ENCODE measurements around the gene TMPRSS11D.
A peak's percentile ranks its signal among the peaks of the same experiment; 100 is the strongest.

TMPRSS11D gene

GRCh38 chr4:67883902-67884301 lies at the start of gene TMPRSS11D:
TMPRSS11D (minus strand) TSS chr4:67884002; CDS start chr4:67883933, 69 bp downstream.
- DNase-seq (ENCODE audit: low read depth), result no peak

GRCh38 chr4:67933038-67933437 lies 49.2 kb upstream of the TMPRSS11D start:
- no peak for DNase-seq (ENCODE audit: low read depth)

DNA sequence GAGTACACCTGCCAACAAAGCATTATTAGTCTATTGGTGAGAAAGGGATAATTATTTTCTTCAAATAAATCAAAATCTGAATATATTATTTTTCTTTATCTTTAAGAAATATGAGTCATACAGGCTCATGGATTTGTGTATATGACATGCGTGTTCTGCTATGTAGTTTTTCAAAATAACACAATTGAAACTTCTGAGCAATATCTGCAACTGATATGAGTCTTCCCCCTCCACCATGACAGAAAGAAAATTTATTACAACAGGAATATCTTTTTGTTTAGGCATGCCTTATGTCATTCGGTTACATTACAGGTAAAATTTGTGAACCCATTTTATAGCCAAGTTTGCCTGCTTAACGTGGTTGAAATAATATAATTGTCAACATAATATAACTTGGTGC lies 47.5 kb upstream of the TMPRSS11D start:
- DNase-seq (ENCODE audit: low read depth), result no peak

DNA sequence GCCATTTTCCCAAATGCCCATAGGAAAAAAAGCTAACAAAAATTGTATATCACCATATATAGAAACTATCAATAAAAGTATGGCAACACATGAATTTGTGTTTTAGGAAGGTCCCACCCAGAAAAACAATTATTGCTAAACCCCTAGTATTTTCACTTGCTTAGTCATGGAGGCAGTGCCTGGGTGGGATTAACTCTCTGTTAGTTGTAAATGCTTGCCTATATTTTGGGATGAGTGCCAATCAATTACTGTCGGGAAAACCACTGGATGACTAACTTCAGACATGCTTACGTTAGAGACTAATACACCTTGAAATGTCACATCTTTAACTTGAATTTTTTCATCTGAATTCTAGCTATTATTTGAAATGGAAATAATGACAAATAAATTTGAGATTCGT lies 45.6 kb upstream of the TMPRSS11D start:
- peak; percentile 63 for DNase-seq (ENCODE audit: low read depth)

DNA sequence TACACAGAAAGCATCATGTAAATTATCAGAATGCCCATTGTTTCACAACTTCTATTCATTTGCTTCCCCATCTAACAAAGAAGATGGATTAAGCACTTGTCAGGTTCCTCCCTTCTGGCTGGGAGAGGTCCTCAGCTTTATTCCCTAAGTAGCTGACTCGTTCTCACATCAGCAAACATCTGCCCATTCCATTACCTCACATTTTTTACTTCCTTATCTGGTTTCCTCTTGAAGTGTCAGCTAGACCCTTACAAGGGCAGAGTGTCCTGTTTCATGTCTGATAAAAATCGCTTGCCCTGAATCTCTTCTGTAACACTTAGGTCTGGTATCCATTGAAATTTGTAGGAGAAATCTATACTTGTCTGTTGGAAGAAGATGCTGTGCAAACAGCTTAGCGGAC lies 44.7 kb upstream of the TMPRSS11D start:
- no peak for DNase-seq (ENCODE audit: low read depth)

GRCh38 chr4:67927251-67927650 lies 43.4 kb upstream of the TMPRSS11D start:
- no peak for DNase-seq (ENCODE audit: low read depth)

GRCh38 chr4:67926485-67926884 lies 42.7 kb upstream of the TMPRSS11D start:
- DNase-seq (ENCODE audit: low read depth), result no peak

DNA sequence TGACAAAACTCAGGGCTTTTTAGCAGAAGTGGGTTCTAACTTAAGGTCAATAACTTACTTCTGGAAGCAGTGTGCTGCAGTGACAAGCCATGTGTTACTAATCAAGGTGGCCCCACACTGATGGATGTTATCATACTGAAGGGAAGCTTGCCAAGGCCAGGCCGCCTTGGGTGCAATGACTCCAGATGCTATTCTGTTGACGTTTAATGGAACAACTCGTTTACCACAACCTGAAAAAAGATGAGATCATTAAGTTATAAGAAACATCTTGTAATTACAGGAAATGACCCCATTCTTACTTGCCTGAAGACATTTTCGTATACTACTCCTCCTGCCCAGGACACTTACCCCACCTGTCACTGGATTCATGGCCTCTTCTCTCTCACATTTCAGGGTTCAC lies 38.9 kb upstream of the TMPRSS11D start:
- DNase-seq (ENCODE audit: low read depth), result no peak

GRCh38 chr4:67918428-67918827 lies 34.6 kb upstream of the TMPRSS11D start:
- no peak for DNase-seq (ENCODE audit: low read depth)

DNA sequence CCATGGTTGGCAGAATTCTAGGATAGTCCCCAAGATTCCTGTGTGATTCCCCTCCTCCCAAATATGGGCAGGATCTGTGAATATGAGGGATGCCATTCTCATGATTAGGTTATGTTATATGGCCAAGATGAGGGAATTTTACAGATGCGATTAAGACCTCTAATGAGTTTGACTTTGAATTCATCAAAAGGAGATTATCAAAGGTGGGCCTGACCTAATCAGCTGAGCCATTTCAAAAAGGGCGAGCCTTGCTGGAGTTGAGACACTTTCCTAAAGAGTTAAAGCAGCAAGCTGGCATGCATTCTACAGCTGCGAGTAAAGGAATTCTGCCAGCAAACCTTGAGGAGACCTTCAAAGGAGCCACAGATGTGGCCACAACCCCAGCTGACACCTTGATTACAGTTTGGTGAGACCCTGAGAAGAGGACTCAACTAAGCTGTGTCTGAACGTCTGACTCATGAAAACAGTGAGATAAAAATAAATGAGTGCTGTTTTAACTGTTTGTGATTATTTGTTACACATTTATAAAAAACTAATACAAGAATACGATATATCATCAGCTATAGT lies 31.7 kb upstream of the TMPRSS11D start:
- DNase-seq (ENCODE audit: low read depth), result no peak

DNA sequence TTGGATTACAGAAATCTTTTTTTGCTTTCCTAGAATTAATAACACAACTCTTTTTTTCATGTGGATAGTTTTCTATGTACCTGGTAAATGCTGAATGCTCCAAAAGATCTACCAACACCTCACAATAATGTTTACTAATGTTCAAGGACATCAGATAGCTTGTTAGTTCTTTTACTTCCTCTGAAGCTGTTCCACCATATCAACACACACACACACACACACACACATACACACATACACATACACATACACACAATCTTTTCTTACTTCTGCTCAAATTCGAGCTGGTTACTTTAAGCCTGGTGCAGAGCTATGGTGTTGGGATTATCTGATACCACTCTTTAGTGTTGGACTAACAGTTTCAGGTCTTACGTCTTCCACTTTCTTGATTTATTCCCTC lies 28.3 kb upstream of the TMPRSS11D start:
- DNase-seq (ENCODE audit: low read depth), result no peak

GRCh38 chr4:67911638-67912037 lies 27.8 kb upstream of the TMPRSS11D start:
- DNase-seq (ENCODE audit: low read depth), result no peak

- no peak for DNase-seq (ENCODE audit: low read depth)
These were observed 27.3 kb upstream of the TMPRSS11D start for GRCh38 chr4:67911141-67911540.

DNA sequence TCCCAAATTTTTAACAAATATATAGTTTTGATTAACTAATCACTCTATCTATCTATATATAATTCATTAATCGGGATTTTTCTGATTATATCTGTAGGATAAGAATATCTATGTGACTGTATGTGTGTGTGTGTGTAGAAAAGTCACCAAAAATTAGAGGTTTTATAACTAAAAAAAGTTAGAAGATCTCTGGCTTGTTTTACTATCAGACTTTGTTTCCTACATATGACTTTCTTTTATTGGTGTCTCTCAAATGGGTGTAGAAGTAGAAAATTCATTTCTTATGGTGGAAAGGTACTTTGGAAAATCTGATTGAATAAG lies 26.7 kb upstream of the TMPRSS11D start:
- no peak for DNase-seq (ENCODE audit: low read depth)

- DNase-seq (ENCODE audit: low read depth), result no peak
These were observed 26.2 kb upstream of the TMPRSS11D start for GRCh38 chr4:67909905-67910584.

- DNase-seq (ENCODE audit: low read depth), result no peak
These were observed 23.8 kb upstream of the TMPRSS11D start for GRCh38 chr4:67907650-67908049.

- no peak for DNase-seq (ENCODE audit: low read depth)
These were observed 15.3 kb upstream of the TMPRSS11D start for GRCh38 chr4:67899096-67899495.

DNA sequence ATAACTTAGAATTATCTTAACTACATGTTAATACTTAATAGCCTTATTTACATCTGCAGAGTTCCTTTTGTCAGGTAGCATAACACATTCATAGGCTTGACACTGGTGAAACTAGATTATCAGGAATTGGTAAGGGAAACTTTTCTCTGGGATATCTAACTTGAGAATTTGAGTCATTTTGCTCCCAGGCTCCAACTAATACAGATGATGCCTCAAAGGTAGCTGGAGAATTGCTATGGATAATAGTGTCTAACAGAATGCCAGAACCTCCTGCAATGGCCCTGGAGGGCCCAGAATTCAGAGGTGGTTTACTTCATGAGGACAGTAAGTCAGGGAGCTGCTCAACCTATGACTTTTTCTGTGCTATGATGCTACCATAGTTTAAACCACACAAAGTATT lies 13.9 kb upstream of the TMPRSS11D start:
- DNase-seq (ENCODE audit: low read depth), result no peak

GRCh38 chr4:67896421-67897065 lies 12.7 kb upstream of the TMPRSS11D start:
- DNase-seq (ENCODE audit: low read depth), result no peak

- DNase-seq (ENCODE audit: low read depth), result no peak
These were observed 10.9 kb upstream of the TMPRSS11D start for GRCh38 chr4:67894659-67895058.

- DNase-seq (ENCODE audit: low read depth), result no peak
These were observed 9.1 kb upstream of the TMPRSS11D start for GRCh38 chr4:67892905-67893304.

DNA sequence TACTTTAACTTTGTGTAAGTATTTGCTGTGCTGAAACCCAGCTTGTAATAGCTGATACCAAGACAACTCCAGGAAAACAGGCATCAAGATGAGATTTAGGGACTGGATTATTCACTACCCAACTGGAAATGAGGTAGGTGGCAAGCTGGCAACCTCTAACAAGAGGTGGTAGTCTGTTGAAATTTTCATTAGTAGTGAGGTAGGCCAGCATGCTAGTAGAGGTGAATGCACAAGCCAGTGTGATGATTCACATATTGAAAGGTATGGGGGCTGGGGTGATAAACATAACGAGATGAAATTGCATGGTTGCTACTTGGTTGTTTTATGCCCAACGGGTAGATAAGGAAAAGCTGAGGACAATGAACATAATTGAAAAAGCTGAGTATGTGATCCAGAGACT lies 8.5 kb upstream of the TMPRSS11D start:
- no peak for DNase-seq (ENCODE audit: low read depth)

- DNase-seq (ENCODE audit: low read depth), result no peak
These were observed 7.8 kb upstream of the TMPRSS11D start for GRCh38 chr4:67891645-67892044.

- DNase-seq (ENCODE audit: low read depth), result no peak
These were observed 2.5 kb upstream of the TMPRSS11D start for GRCh38 chr4:67886281-67886680.
